ENCODE results near the gene CELF1. TPM values are rescaled to one million over a fixed set of nuclear protein-coding genes. Genes with fewer than 3 reads are reported as not detected.

CELF1 gene
- polyA plus RNA-seq, 1 donor (not counting 4 experiments of a cell fraction or from before 2014, with no cell fraction given): 110 TPM

- no peak overlapping the region for H3K9ac ChIP-seq (ENCODE audit: control insufficient read depth, extremely low read depth, insufficient read depth, low read length)
- no peaks in the 10 kb centered on the region for H3K9me3 ChIP-seq (ENCODE audit: control insufficient read depth, low read depth, low read length)
- no peaks in the 10 kb centered on the region for H3K9me1 ChIP-seq (ENCODE audit: control insufficient read depth, extremely low read depth, insufficient read depth, low read length)
- FAIRE-seq (no peak), DNase-seq (ENCODE audit: low read depth, low spot score) (no peak)
- peaks cover 3% of the 10 kb centered on the region for H4K20me1 ChIP-seq (ENCODE audit: control insufficient read depth, extremely low read depth, insufficient read depth, low read length)
- no peak overlapping the region for H2AFZ ChIP-seq (ENCODE audit: control insufficient read depth, low read length)
- no peaks in the 10 kb centered on the region for H3K36me3 ChIP-seq (ENCODE audit: control insufficient read depth in 2 of 2, extremely low read depth in 1 of 2, insufficient read depth in 2 of 2, low read length in 2 of 2)
- H3K27ac ChIP-seq (ENCODE audit: control insufficient read depth, insufficient read depth, low read length): no peak overlapping the region
- H3K4me1 ChIP-seq (ENCODE audit: control insufficient read depth, extremely low read depth, insufficient read depth, low read length): peaks cover 39% of the 10 kb centered on the region
- no peak overlapping the region for H3K4me3 ChIP-seq (ENCODE audit: control insufficient read depth in 2 of 3, extremely low read depth in 1 of 3, insufficient read depth in 2 of 3, low read depth in 1 of 3, low read length in 3 of 3)
- dilution Hi-C loops (cut with MboI; ENCODE audit: extremely low pct_ligation_motif_present, low sequenced_read_pairs): no loop called here
- H3K4me2 ChIP-seq (ENCODE audit: control insufficient read depth, extremely low read depth, insufficient read depth, low read depth, low read length): no peak overlapping the region
- H3K27me3 ChIP-seq (ENCODE audit: control insufficient read depth, extremely low read depth, insufficient read depth, low read length): no peaks in the 10 kb centered on the region
- H3K79me2 ChIP-seq (ENCODE audit: control insufficient read depth, insufficient read depth, low read length): peaks cover 90% of the 10 kb centered on the region
- no peak for TF ChIP-seq CTCF (optimal IDR thresholded peaks at IDR 0.05 in 1 of 3, IDR thresholded peaks at IDR 0.05 in 1 of 3, conservative IDR thresholded peaks at IDR 0.05 in 1 of 3; ENCODE audit: extremely low read depth in 1 of 3, insufficient read depth in 2 of 3, low read length in 3 of 3)
- no peak for TF ChIP-seq EZH2 (IDR thresholded peaks at IDR 0.05; ENCODE audit: low read length)
Measured at GRCh38 chr11:47516984-47517853, 35.7 kb downstream of the CELF1 start.

- no peak overlapping the region for H3K4me3 ChIP-seq (ENCODE audit: control insufficient read depth in 2 of 3, extremely low read depth in 1 of 3, insufficient read depth in 2 of 3, low read depth in 1 of 3, low read length in 3 of 3)
- peaks cover 90% of the 10 kb centered on the region for H3K79me2 ChIP-seq (ENCODE audit: control insufficient read depth, insufficient read depth, low read length)
- DNase-seq (ENCODE audit: low read depth, low spot score) (no peak), FAIRE-seq (no peak)
- no peak overlapping the region for H2AFZ ChIP-seq (ENCODE audit: control insufficient read depth, low read length)
- no peaks in the 10 kb centered on the region for H3K9me3 ChIP-seq (ENCODE audit: control insufficient read depth, low read depth, low read length)
- TF ChIP-seq CTCF (optimal IDR thresholded peaks at IDR 0.05 in 1 of 3, IDR thresholded peaks at IDR 0.05 in 1 of 3, conservative IDR thresholded peaks at IDR 0.05 in 1 of 3; ENCODE audit: extremely low read depth in 1 of 3, insufficient read depth in 2 of 3, low read length in 3 of 3): no peak
- no peak for TF ChIP-seq EZH2 (IDR thresholded peaks at IDR 0.05; ENCODE audit: low read length)
- H3K36me3 ChIP-seq (ENCODE audit: control insufficient read depth in 2 of 2, extremely low read depth in 1 of 2, insufficient read depth in 2 of 2, low read length in 2 of 2): no peaks in the 10 kb centered on the region
- H4K20me1 ChIP-seq (ENCODE audit: control insufficient read depth, extremely low read depth, insufficient read depth, low read length): peaks cover 2% of the 10 kb centered on the region
- H3K4me1 ChIP-seq (ENCODE audit: control insufficient read depth, extremely low read depth, insufficient read depth, low read length): peaks cover 40% of the 10 kb centered on the region
- H3K4me2 ChIP-seq (ENCODE audit: control insufficient read depth, extremely low read depth, insufficient read depth, low read depth, low read length): no peak overlapping the region
- H3K9ac ChIP-seq (ENCODE audit: control insufficient read depth, extremely low read depth, insufficient read depth, low read length): no peak overlapping the region
- peak overlapping the region; percentile 11 for H3K27ac ChIP-seq (ENCODE audit: control insufficient read depth, insufficient read depth, low read length)
- dilution Hi-C loops (cut with MboI; ENCODE audit: extremely low pct_ligation_motif_present, low sequenced_read_pairs): no loop called here
- H3K9me1 ChIP-seq (ENCODE audit: control insufficient read depth, extremely low read depth, insufficient read depth, low read length): no peaks in the 10 kb centered on the region
- H3K27me3 ChIP-seq (ENCODE audit: control insufficient read depth, extremely low read depth, insufficient read depth, low read length): no peaks in the 10 kb centered on the region
Measured at GRCh38 chr11:47516155-47516554, 36.8 kb downstream of the CELF1 start.

Measured in keratinocyte (primary cell).